ENCODE data around the gene GAPVD1.
A peak's percentile ranks its signal among the peaks of the same experiment; 100 is the strongest.

Gene GAPVD1

GRCh38 chr9:125378778-125379177 is 117.2 kb downstream of the GAPVD1 start:
- TF ChIP-seq CTCF (IDR thresholded peaks at IDR 0.05; ENCODE audit: borderline replicate concordance, control extremely low read depth, extremely low read depth, insufficient read depth, missing control alignments) = no peak
- no peak for DNase-seq (ENCODE audit: low spot score)
- in situ Hi-C loops (cut with MboI; ENCODE audit: low sequenced_read_pairs, unreplicated experiment) = no loop called here

GRCh38 chr9:125379208-125379607 is 117.6 kb downstream of the GAPVD1 start:
- DNase-seq (ENCODE audit: low spot score) = no peak
- in situ Hi-C loops (cut with MboI; ENCODE audit: low sequenced_read_pairs, unreplicated experiment) = no loop called here
- TF ChIP-seq CTCF (IDR thresholded peaks at IDR 0.05; ENCODE audit: borderline replicate concordance, control extremely low read depth, extremely low read depth, insufficient read depth, missing control alignments) = no peak

GRCh38 chr9:125380406-125380805 is 118.8 kb downstream of the GAPVD1 start:
- DNase-seq (ENCODE audit: low spot score) = no peak
- TF ChIP-seq CTCF (IDR thresholded peaks at IDR 0.05; ENCODE audit: borderline replicate concordance, control extremely low read depth, extremely low read depth, insufficient read depth, missing control alignments) = no peak
- in situ Hi-C loops (cut with MboI; ENCODE audit: low sequenced_read_pairs, unreplicated experiment) = no loop called here

- in situ Hi-C loops (cut with MboI; ENCODE audit: low sequenced_read_pairs, unreplicated experiment) = no loop called here
- no peak for TF ChIP-seq CTCF (IDR thresholded peaks at IDR 0.05; ENCODE audit: borderline replicate concordance, control extremely low read depth, extremely low read depth, insufficient read depth, missing control alignments)
- DNase-seq (ENCODE audit: low spot score) = peak; percentile 5
Observed at GRCh38 chr9:125387861-125388524, 126.4 kb downstream of the GAPVD1 start.

GRCh38 chr9:125388978-125389377 is 127.4 kb downstream of the GAPVD1 start:
- TF ChIP-seq CTCF (IDR thresholded peaks at IDR 0.05; ENCODE audit: borderline replicate concordance, control extremely low read depth, extremely low read depth, insufficient read depth, missing control alignments) = no peak
- in situ Hi-C loops (cut with MboI; ENCODE audit: low sequenced_read_pairs, unreplicated experiment) = no loop called here
- no peak for DNase-seq (ENCODE audit: low spot score)

GRCh38 chr9:125391704-125392103 is 130.1 kb downstream of the GAPVD1 start:
- no peak for TF ChIP-seq CTCF (IDR thresholded peaks at IDR 0.05; ENCODE audit: borderline replicate concordance, control extremely low read depth, extremely low read depth, insufficient read depth, missing control alignments)
- in situ Hi-C loops (cut with MboI; ENCODE audit: low sequenced_read_pairs, unreplicated experiment) = no loop called here
- no peak for DNase-seq (ENCODE audit: low spot score)
